AG09319 (cell line): ENCODE measurements around the gene HMGB4.

Experiments used
- DNase-seq: peaks from one replicate; pipeline ENCODE4 v3.0.0-alpha.2; 2010; ENCODE audit warnings: low read depth; ENCODE audit errors: extremely low read depth
- CTCF ChIP-seq: IDR thresholded peaks from 2 replicates; pipeline ENCODE4 v1.5.1; 2011; ENCODE audit warnings: low read depth, mild to moderate bottlenecking, inconsistent platforms, low read length, moderate library complexity

HMGB4 gene

DNA sequence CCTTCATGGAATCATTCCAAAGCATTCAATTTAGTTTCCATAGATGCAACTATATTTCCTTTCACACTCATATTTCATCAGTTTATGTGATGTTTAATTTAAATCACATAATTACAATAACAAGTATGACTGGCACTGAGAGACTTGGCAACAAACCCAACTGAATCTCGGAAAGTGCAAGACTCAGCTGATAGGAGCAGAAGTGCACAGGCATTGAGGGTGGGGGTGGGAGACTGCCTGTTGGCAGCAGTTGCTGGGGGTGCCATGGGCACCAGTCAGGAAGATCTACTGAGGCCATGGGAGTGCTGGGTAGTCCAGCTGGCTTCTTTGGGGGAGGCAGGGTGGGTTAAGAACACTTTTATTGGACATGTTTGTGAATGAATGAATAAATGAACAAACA, 10.4 kb upstream of the HMGB4 start:
- no peak for TF ChIP-seq CTCF
- no peak for DNase-seq

DNA sequence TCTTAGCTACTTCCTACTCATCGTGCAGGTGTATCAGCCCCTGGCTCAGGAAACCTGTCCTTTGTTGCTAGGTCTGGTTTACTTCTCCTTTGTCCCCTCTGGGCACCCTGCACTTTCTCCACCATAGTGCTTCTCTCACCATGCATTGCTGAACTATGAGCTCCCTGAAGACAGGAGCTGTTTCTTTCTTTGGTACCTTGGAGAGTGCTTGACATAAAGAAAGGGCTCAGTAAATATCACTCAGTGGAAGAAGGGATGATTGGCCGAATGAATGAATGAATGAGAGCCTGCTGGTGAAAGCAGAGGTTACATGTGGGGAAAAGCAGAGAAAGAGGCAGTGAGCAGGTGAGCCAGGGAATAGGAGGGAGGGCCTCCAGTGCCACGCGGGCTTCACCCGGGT, 9.8 kb upstream of the HMGB4 start:
- TF ChIP-seq CTCF = no peak
- DNase-seq = no peak

- TF ChIP-seq CTCF = no peak
- no peak for DNase-seq
Measured at GRCh38 chr1:33860671-33861070, 3.2 kb upstream of the HMGB4 start.

DNA sequence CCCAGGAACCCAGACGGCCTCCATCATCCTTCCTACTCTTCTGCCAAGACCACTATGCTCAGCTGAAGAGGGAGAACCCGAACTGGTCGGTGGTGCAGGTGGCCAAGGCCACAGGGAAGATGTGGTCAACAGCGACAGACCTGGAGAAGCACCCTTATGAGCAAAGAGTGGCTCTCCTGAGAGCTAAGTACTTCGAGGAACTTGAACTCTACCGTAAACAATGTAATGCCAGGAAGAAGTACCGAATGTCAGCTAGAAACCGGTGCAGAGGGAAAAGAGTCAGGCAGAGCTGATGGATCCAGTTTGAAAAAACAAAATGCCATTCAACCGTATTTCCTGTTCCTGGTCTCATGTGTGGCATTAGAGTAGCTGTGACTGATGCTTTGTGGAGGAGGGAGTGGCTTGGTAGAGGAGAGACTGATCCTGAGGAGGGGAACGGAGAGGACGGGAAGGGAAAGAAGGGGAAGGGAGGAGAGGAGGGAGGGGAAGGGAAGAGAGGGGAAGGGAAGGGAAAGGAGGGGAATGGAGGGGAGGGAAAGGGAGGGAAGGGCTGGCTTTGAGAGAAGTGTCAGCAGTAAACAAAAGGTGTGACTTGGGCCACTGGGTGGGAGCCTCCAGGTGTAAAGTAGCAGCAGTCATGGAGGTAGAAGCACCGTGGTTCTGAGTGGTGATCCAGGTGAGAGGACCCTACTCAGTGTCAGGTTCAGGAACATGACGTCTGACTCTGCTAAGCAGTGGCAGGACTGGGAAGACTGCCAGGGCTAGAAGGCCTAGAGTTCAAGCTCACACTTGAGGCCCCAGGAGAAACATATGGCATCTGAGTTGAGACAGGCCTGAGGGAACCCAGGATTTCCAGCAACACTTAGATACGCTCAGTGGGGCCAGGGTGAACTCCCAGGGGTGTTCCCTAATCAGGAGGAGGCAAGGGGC, 846 bp downstream of the HMGB4 start:
- no peak for TF ChIP-seq CTCF

DNA sequence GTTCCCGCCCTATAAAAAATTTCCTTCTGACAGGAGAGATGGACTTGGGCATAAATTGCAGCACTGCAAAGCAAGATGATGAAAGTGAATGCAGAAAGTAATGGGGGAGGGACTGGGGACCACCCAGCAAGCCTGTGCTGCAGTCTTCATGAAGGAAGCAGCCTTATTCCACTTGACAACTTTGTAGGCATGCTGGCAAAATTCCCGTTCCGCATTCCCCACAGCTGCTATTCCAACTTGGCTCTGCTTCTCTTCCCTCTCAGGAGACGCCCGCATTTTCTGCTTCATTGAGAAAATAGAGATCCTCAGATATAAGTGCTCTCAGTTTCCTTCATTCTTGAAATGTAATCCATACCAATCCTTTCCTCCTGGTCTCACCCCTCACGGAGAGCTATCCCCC, 2.4 kb downstream of the HMGB4 start:
- TF ChIP-seq CTCF = no peak
- DNase-seq = peak; percentile 46

More for the DNA sequence above, 846 bp downstream of the HMGB4 start:
- no peak for DNase-seq

GRCh38 chr1:33867684-33868083, 3.8 kb downstream of the HMGB4 start:
- no peak for DNase-seq

More at GRCh38 chr1:33867684-33868083, 3.8 kb downstream of the HMGB4 start:
- no peak for TF ChIP-seq CTCF
